ENCODE measurements around the gene PIGR.

PIGR gene

GRCh38 chr1:206932177-206932576, 14.1 kb downstream of the PIGR start:
- H3K27ac ChIP-seq, result no peak overlapping the region

DNA sequence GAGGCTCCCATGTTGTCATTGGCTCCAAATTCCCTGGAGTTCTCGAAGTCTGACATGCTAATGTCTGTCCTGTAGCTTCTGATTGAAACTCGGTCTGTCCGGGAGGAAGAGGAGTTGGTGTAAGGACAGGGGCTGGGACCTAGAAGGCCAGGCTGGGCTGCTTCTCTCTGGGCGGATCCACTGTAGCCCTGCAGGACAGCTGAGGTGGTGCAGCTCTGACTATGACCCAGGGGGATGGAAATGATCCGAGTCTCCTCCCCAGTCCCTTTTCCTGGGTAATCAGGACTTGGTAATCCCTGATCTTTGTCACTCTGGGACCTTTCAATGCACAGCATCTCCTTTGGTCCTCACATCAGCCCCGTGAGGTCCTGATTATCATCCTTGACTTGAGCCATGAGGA, 14.6 kb downstream of the PIGR start:
- no peak for TF ChIP-seq CTCF (IDR thresholded peaks at IDR 0.05)
- intact Hi-C loops (cut with DNase I; ENCODE audit: low total_unique reads), result no loop called here
- Histone ChIP-seq H3K4me3 (no peak overlapping the region), H3K9me3 (no peaks in the 10 kb centered on the region), H3K27ac (no peak overlapping the region), H3K27me3 (no peaks in the 10 kb centered on the region), H3K36me3 (no peaks in the 10 kb centered on the region), H3K4me1 (no peaks in the 10 kb centered on the region)
- no peak for DNase-seq

More at GRCh38 chr1:206932177-206932576, 14.1 kb downstream of the PIGR start:
- intact Hi-C loops (cut with DNase I; ENCODE audit: low total_unique reads), result no loop called here
- Histone ChIP-seq H3K36me3 (no peaks in the 10 kb centered on the region), H3K27me3 (no peaks in the 10 kb centered on the region), H3K4me3 (no peak overlapping the region), H3K4me1 (no peaks in the 10 kb centered on the region), H3K9me3 (no peaks in the 10 kb centered on the region)
- no peak for TF ChIP-seq CTCF (IDR thresholded peaks at IDR 0.05)
- no peak for DNase-seq

GRCh38 chr1:206930210-206930798, 16.0 kb downstream of the PIGR start:
- Histone ChIP-seq H3K9me3 (no peaks in the 10 kb centered on the region), H3K27me3 (no peaks in the 10 kb centered on the region), H3K36me3 (no peaks in the 10 kb centered on the region), H3K4me1 (no peaks in the 10 kb centered on the region), H3K4me3 (no peak overlapping the region), H3K27ac (no peak overlapping the region)
- TF ChIP-seq CTCF (IDR thresholded peaks at IDR 0.05), result no peak
- no peak for DNase-seq
- intact Hi-C loops (cut with DNase I; ENCODE audit: low total_unique reads), result no loop called here

DNA sequence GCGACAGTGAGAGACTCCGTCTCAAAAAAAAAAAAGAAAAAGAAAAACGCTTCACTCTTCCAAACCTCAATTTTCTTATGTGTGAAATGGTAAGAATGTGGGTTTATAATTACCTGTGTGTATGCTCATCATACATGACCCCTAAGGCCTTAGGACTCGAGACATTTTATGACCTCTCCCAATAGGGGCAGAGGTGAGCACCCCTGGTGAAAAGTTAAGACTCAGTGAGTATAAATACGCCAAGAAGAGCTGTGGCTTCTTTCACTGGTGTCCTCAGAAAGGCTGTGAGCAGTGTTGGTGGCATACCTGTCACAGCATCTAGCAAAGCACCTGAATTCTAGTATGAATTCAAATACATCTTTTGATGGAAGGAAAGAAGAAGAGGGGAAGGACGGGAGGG, 16.7 kb downstream of the PIGR start:
- intact Hi-C loops (cut with DNase I; ENCODE audit: low total_unique reads), result no loop called here
- Histone ChIP-seq H3K36me3 (no peaks in the 10 kb centered on the region), H3K27me3 (no peaks in the 10 kb centered on the region), H3K9me3 (no peaks in the 10 kb centered on the region), H3K4me1 (no peaks in the 10 kb centered on the region), H3K27ac (no peak overlapping the region), H3K4me3 (no peak overlapping the region)
- DNase-seq, result no peak
- no peak for TF ChIP-seq CTCF (IDR thresholded peaks at IDR 0.05)

DNA sequence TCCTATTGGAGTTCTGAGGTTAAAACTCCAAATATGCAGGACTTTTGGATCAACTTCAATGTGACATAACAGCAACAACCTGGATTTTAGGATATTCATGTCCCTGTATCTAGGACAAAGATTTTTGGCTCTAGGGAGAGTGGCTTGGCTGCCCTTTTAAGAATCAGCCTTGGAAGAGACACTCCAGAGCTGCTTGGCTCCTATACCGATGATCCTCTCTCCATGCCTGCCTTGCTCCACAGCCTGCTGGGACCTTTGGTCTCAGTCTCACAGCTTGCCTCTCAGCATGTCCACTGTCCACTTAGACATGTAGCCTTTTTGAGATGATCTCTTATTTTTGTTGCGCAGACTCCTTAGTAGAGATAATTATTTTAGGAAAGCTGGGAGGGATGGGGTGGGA, 20.0 kb downstream of the PIGR start:
- Histone ChIP-seq H3K36me3 (no peaks in the 10 kb centered on the region), H3K27me3 (peaks cover 0 to 6% of the 10 kb centered on the region in 2 donors), H3K4me1 (no peaks in the 10 kb centered on the region), H3K4me3 (no peak overlapping the region), H3K27ac (no peak overlapping the region), H3K9me3 (no peaks in the 10 kb centered on the region)
- intact Hi-C loops (cut with DNase I; ENCODE audit: low total_unique reads), result no loop called here
- no peak for DNase-seq
- no peak for TF ChIP-seq CTCF (IDR thresholded peaks at IDR 0.05)

Measured in tibial artery (tissue), 4 donors.